Dendritic cell treated with granulocyte-macrophage colony-stimulating factor and Interleukin-4, amounts not matched to agents 40 ng/mL and 50 ng/mL, for 4 days (primary cell): ENCODE data around the gene PCDHGB5.
"Not testable (repeated sequence)": the region's sequence is repeated elsewhere in the genome, so short reads cannot be mapped to it uniquely, and the experiment has no call there.

Experiments used
- H3K27ac Mint-ChIP-seq: one replicate; pipeline ENCODE4 v1.8.0; 2022; ENCODE audit warnings: mild to moderate bottlenecking, mixed read lengths
- H3K27me3 Mint-ChIP-seq: one replicate; pipeline ENCODE4 v1.8.0; 2022; ENCODE audit warnings: mild to moderate bottlenecking, mixed read lengths
- H3K36me3 Mint-ChIP-seq: one replicate; pipeline ENCODE4 v1.8.0; 2022; ENCODE audit warnings: low read depth, mixed read lengths
- H3K4me1 Mint-ChIP-seq: one replicate; pipeline ENCODE4 v1.8.0; 2022; ENCODE audit warnings: low read depth, mixed read lengths
- H3K4me3 Mint-ChIP-seq: one replicate; pipeline ENCODE4 v1.8.0; 2022; ENCODE audit warnings: mild to moderate bottlenecking, moderate library complexity, mixed read lengths
- H3K9me3 Mint-ChIP-seq: one replicate; pipeline ENCODE4 v1.8.0; 2022; ENCODE audit warnings: mixed read lengths
- intact Hi-C: fragments of 100-400 bp; cut with micrococcal nuclease; formaldehyde crosslinking; loops from one replicate; pipeline ENCODE4 v1.15.0; 2022

The PCDHGB5 gene

DNA sequence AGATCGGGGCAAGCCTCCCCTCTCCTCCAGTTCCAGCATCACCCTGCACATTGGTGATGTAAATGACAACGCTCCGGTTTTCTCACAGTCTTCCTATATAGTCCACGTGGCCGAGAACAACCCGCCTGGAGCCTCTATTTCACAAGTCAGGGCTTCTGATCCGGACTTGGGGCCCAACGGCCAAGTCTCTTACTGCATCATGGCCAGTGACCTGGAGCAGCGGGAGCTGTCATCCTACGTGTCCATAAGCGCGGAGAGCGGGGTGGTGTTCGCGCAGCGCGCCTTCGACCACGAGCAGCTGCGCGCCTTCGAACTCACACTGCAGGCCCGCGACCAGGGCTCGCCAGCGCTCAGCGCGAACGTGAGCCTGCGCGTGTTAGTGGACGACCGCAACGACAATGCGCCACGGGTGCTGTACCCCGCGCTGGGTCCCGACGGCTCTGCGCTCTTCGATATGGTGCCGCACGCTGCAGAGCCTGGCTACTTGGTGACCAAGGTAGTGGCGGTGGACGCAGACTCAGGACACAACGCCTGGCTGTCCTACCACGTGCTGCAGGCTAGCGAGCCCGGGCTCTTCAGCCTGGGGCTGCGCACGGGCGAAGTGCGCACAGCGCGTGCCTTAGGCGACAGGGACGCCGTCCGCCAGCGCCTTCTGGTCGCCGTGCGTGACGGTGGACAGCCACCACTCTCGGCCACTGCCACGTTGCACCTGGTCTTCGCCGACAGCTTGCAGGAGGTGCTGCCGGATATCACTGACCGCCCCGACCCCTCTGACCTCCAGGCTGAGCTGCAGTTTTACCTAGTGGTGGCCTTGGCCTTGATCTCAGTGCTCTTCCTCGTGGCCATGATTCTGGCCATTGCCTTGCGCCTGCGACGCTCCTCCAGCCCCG is 8.3 kb upstream of the PCDHGB5 start:
- peaks cover 7% of the 10 kb centered on the region for H3K36me3 Mint-ChIP-seq

GRCh38 chr5:141392429-141393198 is 5.1 kb upstream of the PCDHGB5 start, which contains the start of gene PCDHGA8:
Gene PCDHGA8 (plus strand): TSS chr5:141392633. CDS start chr5:141392814, 181 bp downstream.
- H3K36me3 Mint-ChIP-seq: peaks cover 7% of the 10 kb centered on the region
- peaks cover 59% of the 10 kb centered on the region for H3K9me3 Mint-ChIP-seq
- intact Hi-C loops: no loop called here
- H3K27me3 Mint-ChIP-seq: peaks cover 72% of the 10 kb centered on the region
- H3K27ac Mint-ChIP-seq: no peak within 1 kb of the TSS
- no peaks in the 10 kb centered on the region for H3K4me1 Mint-ChIP-seq
- H3K4me3 Mint-ChIP-seq: no peak within 1 kb of the TSS

More for the DNA sequence above, 8.3 kb upstream of the PCDHGB5 start:
- Mint-ChIP-seq H3K27ac (no peak overlapping the region), H3K27me3 (peaks cover 73% of the 10 kb centered on the region), H3K4me1 (no peaks in the 10 kb centered on the region), H3K4me3 (no peak overlapping the region), H3K9me3 (peaks cover 57% of the 10 kb centered on the region)
- intact Hi-C loops: no loop called here

DNA sequence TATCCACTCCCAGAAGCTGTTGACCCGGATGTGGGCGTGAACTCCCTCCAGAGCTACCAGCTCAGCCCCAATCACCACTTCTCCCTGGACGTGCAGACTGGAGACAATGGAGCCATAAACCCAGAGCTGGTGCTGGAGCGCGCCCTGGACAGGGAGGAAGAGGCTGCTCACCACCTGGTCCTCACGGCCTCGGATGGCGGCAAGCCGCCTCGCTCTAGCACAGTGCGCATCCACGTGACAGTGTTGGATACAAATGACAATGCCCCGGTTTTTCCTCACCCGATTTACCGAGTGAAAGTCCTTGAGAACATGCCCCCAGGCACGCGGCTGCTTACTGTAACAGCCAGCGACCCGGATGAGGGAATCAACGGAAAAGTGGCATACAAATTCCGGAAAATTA is 4.5 kb upstream of the PCDHGB5 start:
- no peak overlapping the region for H3K4me3 Mint-ChIP-seq

DNA sequence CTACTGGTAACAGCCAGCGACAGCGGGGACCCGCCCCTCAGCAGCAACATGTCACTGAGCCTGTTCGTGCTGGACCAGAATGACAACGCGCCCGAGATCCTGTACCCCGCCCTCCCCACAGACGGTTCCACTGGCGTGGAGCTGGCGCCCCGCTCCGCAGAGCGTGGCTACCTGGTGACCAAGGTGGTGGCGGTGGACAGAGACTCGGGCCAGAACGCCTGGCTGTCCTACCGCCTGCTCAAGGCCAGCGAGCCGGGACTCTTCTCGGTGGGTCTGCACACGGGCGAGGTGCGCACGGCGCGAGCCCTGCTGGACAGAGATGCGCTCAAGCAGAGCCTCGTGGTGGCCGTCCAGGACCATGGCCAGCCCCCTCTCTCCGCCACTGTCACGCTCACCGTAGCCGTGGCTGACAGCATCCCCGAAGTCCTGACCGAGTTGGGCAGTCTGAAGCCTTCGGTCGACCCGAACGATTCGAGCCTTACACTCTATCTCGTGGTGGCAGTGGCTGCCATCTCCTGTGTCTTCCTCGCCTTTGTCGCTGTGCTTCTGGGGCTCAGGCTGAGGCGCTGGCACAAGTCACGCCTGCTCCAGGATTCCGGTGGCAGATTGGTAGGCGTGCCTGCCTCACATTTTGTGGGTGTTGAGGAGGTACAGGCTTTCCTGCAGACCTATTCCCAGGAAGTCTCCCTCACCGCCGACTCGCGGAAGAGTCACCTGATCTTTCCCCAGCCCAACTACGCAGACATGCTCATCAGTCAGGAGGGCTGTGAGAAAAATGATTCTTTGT is 3.2 kb upstream of the PCDHGB5 start:
- H3K27ac Mint-ChIP-seq, H3K4me1 Mint-ChIP-seq, H3K4me3 Mint-ChIP-seq, H3K36me3 Mint-ChIP-seq, intact Hi-C loops: not testable (repeated sequence)
- peaks cover 72% of the 10 kb centered on the region for H3K27me3 Mint-ChIP-seq
- H3K9me3 Mint-ChIP-seq: peaks cover 55% of the 10 kb centered on the region

More for the DNA sequence above, 4.5 kb upstream of the PCDHGB5 start:
- H3K27me3 Mint-ChIP-seq: peaks cover 72% of the 10 kb centered on the region
- no peaks in the 10 kb centered on the region for H3K4me1 Mint-ChIP-seq
- H3K9me3 Mint-ChIP-seq: peaks cover 57% of the 10 kb centered on the region
- H3K27ac Mint-ChIP-seq: no peak overlapping the region
- peaks cover 7% of the 10 kb centered on the region for H3K36me3 Mint-ChIP-seq
- intact Hi-C loops: no loop called here

DNA sequence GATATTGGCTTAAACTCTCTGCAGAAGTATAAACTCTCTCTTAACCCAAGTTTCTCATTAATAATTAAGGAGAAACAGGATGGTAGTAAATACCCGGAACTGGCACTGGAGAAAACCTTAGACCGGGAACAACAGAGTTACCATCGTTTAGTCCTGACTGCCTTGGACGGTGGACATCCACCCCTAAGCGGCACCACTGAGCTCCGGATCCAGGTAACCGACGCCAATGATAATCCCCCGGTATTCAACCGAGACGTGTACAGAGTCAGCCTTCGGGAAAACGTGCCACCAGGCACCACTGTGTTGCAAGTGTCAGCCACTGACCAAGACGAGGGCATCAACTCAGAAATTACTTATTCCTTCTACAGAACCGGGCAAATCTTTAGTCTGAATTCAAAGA is 861 bp downstream of the PCDHGB5 start:
- no peak overlapping the region for H3K4me3 Mint-ChIP-seq
- peaks cover 74% of the 10 kb centered on the region for H3K27me3 Mint-ChIP-seq
- H3K27ac Mint-ChIP-seq: no peak overlapping the region
- intact Hi-C loops: no loop called here
- H3K9me3 Mint-ChIP-seq: peaks cover 49% of the 10 kb centered on the region
- no peaks in the 10 kb centered on the region for H3K4me1 Mint-ChIP-seq
- no peaks in the 10 kb centered on the region for H3K36me3 Mint-ChIP-seq

GRCh38 chr5:141399555-141400258 is 2.0 kb downstream of the PCDHGB5 start:
- Mint-ChIP-seq H3K27me3 (peaks cover 76% of the 10 kb centered on the region), H3K27ac (no peak overlapping the region)
- intact Hi-C loops: no loop called here

DNA sequence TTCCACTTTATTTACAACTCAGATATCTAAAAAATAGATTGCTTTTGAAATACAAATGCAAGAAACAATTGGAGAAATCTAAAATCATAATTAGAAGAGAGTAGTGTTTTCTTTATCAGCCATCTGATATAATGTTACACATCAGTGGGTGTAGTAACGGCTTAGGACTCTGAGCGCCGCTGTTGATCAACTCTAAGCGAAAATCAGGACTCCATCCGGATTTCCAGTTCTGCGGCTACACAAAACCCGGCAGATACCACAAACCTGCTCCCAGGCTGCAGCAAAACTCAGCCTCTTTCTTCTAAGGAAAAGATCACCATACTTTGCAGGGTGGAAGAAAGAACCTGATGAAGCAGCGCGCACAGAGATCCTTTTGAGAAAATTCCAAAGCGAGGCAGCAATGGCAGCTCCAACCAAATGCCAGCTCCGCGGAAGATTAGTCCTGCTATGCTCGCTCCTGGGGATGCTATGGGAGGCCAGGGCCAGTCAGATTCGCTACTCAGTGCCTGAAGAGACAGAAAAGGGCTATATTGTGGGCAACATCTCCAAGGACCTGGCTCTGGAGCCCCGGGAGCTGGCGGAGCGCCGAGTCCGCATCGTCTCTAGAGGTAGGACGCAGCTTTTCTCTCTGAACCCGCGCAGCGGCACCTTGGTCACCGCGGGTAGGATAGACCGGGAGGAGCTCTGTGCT is 5.0 kb downstream of the PCDHGB5 start, which contains the start of gene PCDHGA9:
Gene PCDHGA9, plus strand, starts transcription at position 226 of the 691 bp plus-strand sequence. Its CDS starts 175 bp downstream, at position 401.
- H3K4me3 Mint-ChIP-seq: no peak within 1 kb of the TSS
- intact Hi-C loops: no loop called here
- peaks cover 77% of the 10 kb centered on the region for H3K27me3 Mint-ChIP-seq
- no peak within 1 kb of the TSS for H3K27ac Mint-ChIP-seq
- H3K9me3 Mint-ChIP-seq: peaks cover 38% of the 10 kb centered on the region
- no peaks in the 10 kb centered on the region for H3K36me3 Mint-ChIP-seq
- no peaks in the 10 kb centered on the region for H3K4me1 Mint-ChIP-seq

More at GRCh38 chr5:141399555-141400258, 2.0 kb downstream of the PCDHGB5 start:
- H3K4me1 Mint-ChIP-seq: no peaks in the 10 kb centered on the region
- peaks cover 45% of the 10 kb centered on the region for H3K9me3 Mint-ChIP-seq
- H3K4me3 Mint-ChIP-seq: no peak overlapping the region
- no peaks in the 10 kb centered on the region for H3K36me3 Mint-ChIP-seq

DNA sequence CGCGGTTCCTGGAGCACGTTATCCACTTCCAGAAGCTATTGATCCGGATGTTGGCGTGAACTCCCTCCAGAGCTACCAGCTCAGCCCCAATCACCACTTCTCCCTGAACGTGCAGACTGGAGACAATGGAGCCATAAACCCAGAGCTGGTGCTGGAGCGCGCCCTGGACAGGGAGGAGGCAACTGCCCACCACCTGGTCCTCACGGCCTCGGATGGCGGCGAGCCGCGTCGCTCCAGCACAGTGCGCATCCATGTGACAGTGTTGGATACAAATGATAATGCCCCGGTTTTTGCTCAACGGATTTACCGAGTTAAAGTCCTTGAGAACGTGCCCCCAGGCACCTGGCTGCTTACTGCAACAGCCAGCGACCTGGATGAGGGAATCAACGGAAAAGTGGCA is 5.6 kb downstream of the PCDHGB5 start:
- intact Hi-C loops: no loop called here
- Mint-ChIP-seq H3K36me3 (no peaks in the 10 kb centered on the region), H3K4me3 (no peak overlapping the region), H3K9me3 (peaks cover 44% of the 10 kb centered on the region), H3K27me3 (peaks cover 80% of the 10 kb centered on the region), H3K27ac (no peak overlapping the region), H3K4me1 (peaks cover 5% of the 10 kb centered on the region)

- H3K27ac Mint-ChIP-seq, H3K4me1 Mint-ChIP-seq, H3K36me3 Mint-ChIP-seq, intact Hi-C loops: not testable (repeated sequence)
- Mint-ChIP-seq H3K9me3 (peaks cover 41% of the 10 kb centered on the region), H3K27me3 (peaks cover 84% of the 10 kb centered on the region), H3K4me3 (peak within 1 kb of the TSS; percentile 74)
Observed at GRCh38 chr5:141407790-141408505, 10.2 kb downstream of the PCDHGB5 start, which contains the start of gene PCDHGB6. Gene PCDHGB6 (plus strand): TSS chr5:141408021. CDS start chr5:141408203, 182 bp downstream.

- H3K36me3 Mint-ChIP-seq: no peaks in the 10 kb centered on the region
- H3K4me3 Mint-ChIP-seq: no peak overlapping the region
- intact Hi-C loops: loop anchor here (10.0 kb wide), 1 partner anchor 85 kb away; the partner anchor contains the start of gene TAF7
Observed at GRCh38 chr5:141409598-141410306, 12.0 kb downstream of the PCDHGB5 start.

DNA sequence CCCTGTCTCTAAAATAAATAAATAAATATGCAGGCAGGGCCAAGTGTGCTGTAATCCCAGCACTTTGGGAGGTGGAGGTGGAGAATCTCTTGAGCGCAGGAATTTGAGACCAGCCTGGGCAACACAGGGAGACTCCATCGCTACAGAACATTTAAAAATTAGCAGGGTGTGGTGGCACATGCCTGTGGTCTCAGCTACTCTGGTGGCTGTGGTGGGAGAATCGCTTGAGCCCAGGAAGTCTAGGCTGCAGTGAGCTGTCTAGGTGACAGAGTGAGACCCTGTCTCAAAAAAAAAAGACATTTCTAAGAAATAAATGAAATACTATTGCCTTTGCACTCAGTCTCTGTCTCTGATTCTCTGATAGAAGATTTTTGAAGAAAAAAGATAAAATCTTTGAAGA is 13.8 kb downstream of the PCDHGB5 start:
- Mint-ChIP-seq H3K9me3 (peaks cover 28% of the 10 kb centered on the region), H3K27me3 (peaks cover 81% of the 10 kb centered on the region), H3K4me1 (peaks cover 23% of the 10 kb centered on the region), H3K4me3 (no peak overlapping the region), H3K27ac (no peak overlapping the region), H3K36me3 (no peaks in the 10 kb centered on the region)
- intact Hi-C loops: loop anchor here (10.0 kb wide), 1 partner anchor 87 kb away; the partner anchor contains the start of gene TAF7

More at GRCh38 chr5:141409598-141410306, 12.0 kb downstream of the PCDHGB5 start:
- Mint-ChIP-seq H3K27ac (no peak overlapping the region), H3K9me3 (peaks cover 28% of the 10 kb centered on the region), H3K4me1 (peaks cover 18% of the 10 kb centered on the region), H3K27me3 (peaks cover 84% of the 10 kb centered on the region)
